WTC11 (cell line): Measurements from ENCODE around the gene MYL11. TPM values are rescaled to one million over a fixed set of nuclear protein-coding genes. Genes with fewer than 3 reads are reported as not detected.

Source experiments
- ATAC-seq: fragments of 200-7000 bp; cut with Tn5 transposase; 2 replicates; pipeline ENCODE4 v1.10.0; 2021; ENCODE audit warnings: mild to moderate bottlenecking, moderate library complexity
- CTCF ChIA-PET: fragments of 300-600 bp; sonication (Branson Sonifier 250); formaldehyde crosslinking; loops from one replicate; lab custom pipeline; 2021; ENCODE audit warnings: antibody characterized with exemption; lab: Charles Lee
- POLR2A ChIA-PET: fragments of 350-600 bp; sonication (Branson Sonifier 250); formaldehyde crosslinking; loops from one replicate; lab custom pipeline; 2021; ENCODE audit warnings: antibody characterized with exemption; lab: Charles Lee
- DNase-seq: peaks from one replicate; pipeline ENCODE4 v3.0.0; 2021; ENCODE audit warnings: low spot score
- H3K27ac Mint-ChIP-seq: 2 replicates; pipeline ENCODE4 v1.8.0; 2021; ENCODE audit warnings: mixed read lengths
- H3K27me3 Mint-ChIP-seq: 2 replicates; pipeline ENCODE4 v1.8.0; 2021; ENCODE audit warnings: low read depth, mild to moderate bottlenecking, moderate library complexity, mixed read lengths
- H3K36me3 Mint-ChIP-seq: 2 replicates; pipeline ENCODE4 v1.8.0; 2021; ENCODE audit warnings: mixed read lengths
- H3K4me1 Mint-ChIP-seq: 2 replicates; pipeline ENCODE4 v1.8.0; 2022; ENCODE audit warnings: mixed read lengths
- H3K4me3 Mint-ChIP-seq: 2 replicates; pipeline ENCODE4 v1.8.0; 2021; ENCODE audit warnings: mild to moderate bottlenecking, moderate library complexity, mixed read lengths
- H3K9me3 Mint-ChIP-seq: 2 replicates; pipeline ENCODE4 v1.8.0; 2021; ENCODE audit warnings: mixed read lengths
- ARID4B ChIP-seq: sonication (generic); formaldehyde crosslinking; IDR thresholded peaks from 2 replicates; pipeline ENCODE4 v1.8.0; 2023; ENCODE audit warnings: missing genetic modification reagents, mild to moderate bottlenecking, borderline replicate concordance
- ATF6 ChIP-seq: sonication (generic); formaldehyde crosslinking; IDR thresholded peaks from 2 replicates; pipeline ENCODE4 v1.8.1; 2023; ENCODE audit warnings: mild to moderate bottlenecking, missing genetic modification reagents
- E2F4 ChIP-seq: sonication (generic); formaldehyde crosslinking; IDR thresholded peaks from 2 replicates; pipeline ENCODE4 v1.8.1; 2022; ENCODE audit warnings: low read depth, mild to moderate bottlenecking, moderate library complexity, missing genetic modification reagents, borderline replicate concordance
- ELF4 ChIP-seq: sonication (generic); formaldehyde crosslinking; IDR thresholded peaks from 2 replicates; pipeline ENCODE4 v1.8.1; 2022; ENCODE audit warnings: low read depth, mild to moderate bottlenecking, moderate library complexity, missing genetic modification reagents
- EMX1 ChIP-seq: fragments of 250-450 bp; sonication (Bioruptor Pico); IDR thresholded peaks from 2 replicates; pipeline ENCODE4 v1.8.0; 2021; ENCODE audit warnings: mild to moderate bottlenecking
- ERG ChIP-seq: fragments of 250-450 bp; sonication (Bioruptor Pico); IDR thresholded peaks from 2 replicates; pipeline ENCODE4 v1.8.0; 2021; ENCODE audit warnings: mild to moderate bottlenecking
- ESRRA ChIP-seq: sonication (generic); formaldehyde crosslinking; IDR thresholded peaks from 2 replicates; pipeline ENCODE4 v1.8.1; 2022; ENCODE audit warnings: mild to moderate bottlenecking, missing genetic modification reagents, borderline replicate concordance
- ETV6 ChIP-seq: sonication (generic); formaldehyde crosslinking; IDR thresholded peaks from 2 replicates; pipeline ENCODE4 v1.8.1; 2022; ENCODE audit warnings: mild to moderate bottlenecking, missing genetic modification reagents
- GABPB1 ChIP-seq: sonication (generic); formaldehyde crosslinking; IDR thresholded peaks from 2 replicates; pipeline ENCODE4 v1.8.1; 2023; ENCODE audit warnings: mild to moderate bottlenecking, missing genetic modification reagents
- GRHL2 ChIP-seq: fragments of 250-450 bp; sonication (Bioruptor Pico); IDR thresholded peaks from 2 replicates; pipeline ENCODE4 v1.8.0; 2022; ENCODE audit warnings: mild to moderate bottlenecking, moderate library complexity; ENCODE audit not compliant: insufficient replicate concordance, severe bottlenecking
- IRF1 ChIP-seq: sonication (generic); formaldehyde crosslinking; IDR thresholded peaks from 2 replicates; pipeline ENCODE4 v1.8.0; 2023; ENCODE audit warnings: missing genetic modification reagents
- JAZF1 ChIP-seq: fragments of 250-450 bp; sonication (Bioruptor Pico); IDR thresholded peaks from 2 replicates; pipeline ENCODE4 v1.9.0; 2021; ENCODE audit warnings: moderate library complexity, mild to moderate bottlenecking, inconsistent platforms
- JUN ChIP-seq: sonication (generic); formaldehyde crosslinking; IDR thresholded peaks from 2 replicates; pipeline ENCODE4 v1.8.0; 2023; ENCODE audit warnings: mild to moderate bottlenecking, missing genetic modification reagents
- SMAD3 ChIP-seq: sonication (generic); formaldehyde crosslinking; IDR thresholded peaks from 2 replicates; pipeline ENCODE4 v1.8.0; 2022; ENCODE audit warnings: missing genetic modification reagents, mild to moderate bottlenecking, borderline replicate concordance
- TP53 ChIP-seq: sonication (generic); formaldehyde crosslinking; IDR thresholded peaks from 2 replicates; pipeline ENCODE4 v1.8.1; 2023; ENCODE audit warnings: mild to moderate bottlenecking, missing genetic modification reagents
- ZNF138 ChIP-seq: sonication (generic); formaldehyde crosslinking; conservative IDR thresholded peaks from 2 replicates; pipeline ENCODE4 v1.8.1; 2022; ENCODE audit warnings: mild to moderate bottlenecking, moderate library complexity, missing genetic modification reagents
- total RNA-seq: library from RNA; stranded (reverse); gene quantifications from 3 replicates; pipeline ENCODE4 v1.2.3, GENCODE V29; 2021

Gene MYL11
- total RNA-seq, 1 experiment from 2014 or later = 1.3 TPM

- Mint-ChIP-seq H3K9me3 (no peaks in the 10 kb centered on the region), H3K4me1 (peaks cover 32% of the 10 kb centered on the region), H3K27me3 (peaks cover 4% of the 10 kb centered on the region; the same call in 1 of the 2 replicates), H3K36me3 (peaks cover 5% of the 10 kb centered on the region), H3K4me3 (peak overlapping the region; percentile 81), H3K27ac (peak overlapping the region; percentile 98)
- DNase-seq (no peak), ATAC-seq (peak; percentile 53)
- CTCF ChIA-PET = interaction anchor here (0.6 to 9.3 kb wide), 13 partner anchors 8 to 282 kb away, joined by 3 to 97 read pairs (median 6); partner anchors contain the start of genes CD2BP2, DCTPP1, GDPD3 and TBC1D10B
- POLR2A ChIA-PET = interaction anchor here (0.7 to 2.0 kb wide), 9 partner anchors 13 to 164 kb away, joined by 3 to 26 read pairs (median 6); partner anchors contain the start of genes CD2BP2, MYL11, ZNF764 and ZNF771
- TF ChIP-seq SMAD3 = no peak
- TF ChIP-seq ARID4B = 0 out of 2 replicates have a peak, but pooled peaks have one; percentile 37
Measured at GRCh38 chr16:30394592-30395154, 20.1 kb downstream of the MYL11 start.

GRCh38 chr16:30395155-30395991, 20.8 kb downstream of the MYL11 start, which contains the start of gene ZNF48:
Gene ZNF48 (plus strand): TSS chr16:30395420. CDS start chr16:30395795, 375 bp downstream.
- Mint-ChIP-seq H3K4me3 (peak within 1 kb of the TSS; percentile 97), H3K9me3 (no peaks in the 10 kb centered on the region), H3K36me3 (peaks cover 5% of the 10 kb centered on the region), H3K27ac (peak within 1 kb of the TSS; percentile 98), H3K4me1 (peaks cover 36% of the 10 kb centered on the region), H3K27me3 (peaks cover 4% of the 10 kb centered on the region; the same call in 1 of the 2 replicates)
- CTCF ChIA-PET = interaction anchor here (0.5 to 9.3 kb wide), 18 partner anchors 9 to 283 kb away, joined by 3 to 97 read pairs (median 5); partner anchors contain the start of genes CD2BP2, DCTPP1, GDPD3 and SEPTIN1
- ATAC-seq = peak; percentile 81
- POLR2A ChIA-PET = interaction anchor here (0.7 to 2.0 kb wide), 11 partner anchors 9 to 163 kb away, joined by 3 to 26 read pairs (median 5); partner anchors contain the start of genes CD2BP2, MYL11, ZNF764 and ZNF771
- peak; percentile 85 for DNase-seq
- TF ChIP-seq JAZF1 = no peak
- no peak for TF ChIP-seq TP53 (CRISPR knock-in tag)
- TF ChIP-seq IRF1 (CRISPR knock-in tag) = 0 out of 2 replicates have a peak, but pooled peaks have one; percentile 44
- TF ChIP-seq ETV6 (CRISPR knock-in tag) = peak; percentile 55; the same call in 1 of the 2 replicates
- no peak for TF ChIP-seq JUN
- no peak for TF ChIP-seq ATF6 (CRISPR knock-in tag)
- TF ChIP-seq ZNF138 (CRISPR knock-in tag) = no peak
- no peak; the same call in 1 of the 2 replicates for TF ChIP-seq ARID4B
- 0 out of 2 replicates have a peak, but pooled peaks have one; percentile 15 for TF ChIP-seq E2F4 (CRISPR knock-in tag)
- no peak for TF ChIP-seq ELF4 (CRISPR knock-in tag)
- no peak for TF ChIP-seq GRHL2 (CRISPR knock-in tag)
- peak; percentile 65 for TF ChIP-seq GABPB1 (CRISPR knock-in tag)
- TF ChIP-seq ESRRA = 0 out of 2 replicates have a peak, but pooled peaks have one; percentile 40
- no peak for TF ChIP-seq SMAD3
- TF ChIP-seq ERG = no peak
- no peak for TF ChIP-seq EMX1 (CRISPR knock-in tag)
